ENCODE measurements around the gene KBTBD7. TPM values are rescaled to one million over a fixed set of nuclear protein-coding genes. Genes with fewer than 3 reads are reported as not detected.
A peak's percentile ranks its signal among the peaks of the same experiment; 100 is the strongest.

The KBTBD7 gene
- total and polyA plus RNA-seq, 2 of the 8 experiments (the other 6 are each of a cell fraction or from before 2014, with no cell fraction given) = 10.2 to 17.4 TPM

DNA sequence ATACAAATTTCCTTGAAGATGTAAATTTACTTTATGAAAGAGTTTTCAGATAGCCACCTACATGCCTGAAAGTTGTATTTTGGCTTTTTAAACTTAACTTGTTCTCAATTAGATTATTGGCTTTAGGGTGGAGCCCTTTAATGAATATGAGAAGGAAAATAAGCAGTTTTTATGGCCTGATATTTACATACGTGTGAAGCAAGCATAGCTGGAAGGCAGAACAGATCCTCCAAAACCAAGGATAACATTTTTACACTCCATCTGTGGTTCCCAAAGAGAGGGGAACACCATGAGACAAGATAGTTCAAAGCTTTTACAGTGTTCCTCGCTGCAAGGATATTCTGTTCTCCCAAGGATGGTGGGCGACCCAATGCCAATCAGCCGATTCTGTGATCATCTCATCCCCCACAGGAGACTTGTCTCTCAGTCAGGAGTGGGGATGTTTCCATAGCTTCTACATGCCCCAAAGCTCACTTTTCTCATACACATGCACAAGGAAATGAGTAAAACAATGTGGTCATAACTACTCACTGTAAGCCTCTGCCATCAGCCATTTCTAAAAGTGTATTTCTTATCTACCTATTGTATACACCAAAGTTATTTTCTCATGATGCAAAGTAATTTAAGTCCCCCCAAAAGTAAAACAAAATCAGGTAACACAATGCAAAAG lies 37.2 kb downstream of the KBTBD7 start:
- peaks cover 1 to 18% (median 4%) of the 10 kb centered on the region in 4 experiments; a peak in 4 of 7 replicates for H3K4me1 ChIP-seq (replicated peaks in 1 of 4; ENCODE audit: control insufficient read depth in 3 of 4, insufficient read depth in 4 of 4, low read length in 3 of 4)
- TF ChIP-seq SP2 (IDR thresholded peaks at IDR 0.05; ENCODE audit: low read length) = no peak
- CTCF ChIA-PET (ENCODE audit: partially characterized antibody) = interaction anchor here (0.6 to 2.1 kb wide), 2 partner anchors 65 to 82 kb away, joined by 3 to 5 read pairs; no protein-coding TSS in a partner anchor

More for the DNA sequence above, 37.2 kb downstream of the KBTBD7 start:
- H3K14ac ChIP-seq (ENCODE audit: insufficient read length) = no peak overlapping the region
- H2BK120ac ChIP-seq (replicated peaks; ENCODE audit: low read depth, low read length) = peak overlapping the region; percentile 67
- H3K36me3 ChIP-seq (ENCODE audit: control insufficient read depth in 2 of 4, insufficient read depth in 4 of 4, low read length in 3 of 4) = no peaks in the 10 kb centered on the region; a peak in 2 of 8 replicates
- no peak overlapping the region for H3K23ac ChIP-seq (ENCODE audit: insufficient read length)
- peak overlapping the region; percentile 20; the same call in 1 of the 2 replicates for H2BK12ac ChIP-seq (ENCODE audit: low read depth, low read length)
- H3K4me3 ChIP-seq (ENCODE audit: extremely low read depth in 1 of 4, insufficient read depth in 2 of 4, low read depth in 3 of 4, low read length in 4 of 4) = no peak overlapping the region
- peak overlapping the region; percentile 87; the same call in 1 of the 2 replicates for H2BK20ac ChIP-seq (ENCODE audit: low read length)
- DNase-seq (ENCODE audit: low read depth in 1 of 2, low spot score in 2 of 2) (no peak), FAIRE-seq (no peak)
- 91% methylated on average over 4 of the region's 4 CpGs; no CpG with 5 or more reads in 1 of the 2 experiments for WGBS, 2 experiments (ENCODE audit: extremely low coverage in 1 of 2, insufficient coverage in 1 of 2, insufficient read length in 1 of 2, insufficient replicate concordance in 2 of 2, low coverage in 1 of 2, low lambda C conversion rate in 2 of 2, missing lambda C conversion rate in 1 of 2)
- no peak overlapping the region for H4K8ac ChIP-seq (ENCODE audit: extremely low read depth, insufficient read depth, low read length)
- H2AK5ac ChIP-seq (ENCODE audit: low read depth, low read length) = no peak overlapping the region; the same call in 1 of the 2 replicates
- no peak overlapping the region for H3K9ac ChIP-seq (replicated peaks in 1 of 4; ENCODE audit: extremely low read depth in 1 of 4, low read depth in 3 of 4, low read length in 3 of 4)
- H3K4me2 ChIP-seq (ENCODE audit: insufficient read depth in 1 of 2, low read depth in 2 of 2, low read length in 2 of 2) = no peak overlapping the region
- H3K79me1 ChIP-seq (ENCODE audit: low read depth, low read length) = no peaks in the 10 kb centered on the region
- no peaks in the 10 kb centered on the region for H3K79me2 ChIP-seq (ENCODE audit: control insufficient read depth in 1 of 2, insufficient read depth in 2 of 2, low read length in 2 of 2)
- H4K20me1 ChIP-seq (replicated peaks in 1 of 2; ENCODE audit: control insufficient read depth in 1 of 2, insufficient read depth in 2 of 2, low read length in 2 of 2) = no peaks in the 10 kb centered on the region
- H3K23me2 ChIP-seq (ENCODE audit: low read depth, low read length) = no peaks in the 10 kb centered on the region
- POLR2A ChIA-PET (ENCODE audit: partially characterized antibody) = no interaction called here
- H2AFZ ChIP-seq (ENCODE audit: low read length) = no peak overlapping the region
- no peak overlapping the region for H3K27ac ChIP-seq (ENCODE audit: low read depth, low read length)
- peak overlapping the region; percentile 1; the same call in 1 of the 2 replicates for H2BK15ac ChIP-seq (ENCODE audit: low read length)
- H3K18ac ChIP-seq (ENCODE audit: extremely low read depth, low read length) = peak overlapping the region; percentile 12
- H3K56ac ChIP-seq (replicated peaks; ENCODE audit: insufficient read length, low read depth, low read length) = no peak overlapping the region
- H3K4ac ChIP-seq (replicated peaks; ENCODE audit: insufficient read length, low read depth, low read length) = peak overlapping the region; percentile 66
- H3K27me3 ChIP-seq (replicated peaks in 1 of 4; ENCODE audit: control insufficient read depth in 3 of 4, extremely low read depth in 1 of 4, insufficient read depth in 3 of 4, low read length in 3 of 4) = no peaks in the 10 kb centered on the region
- peaks cover 0 to 2% of the 10 kb centered on the region in 2 experiments; a peak in 1 of 4 replicates for H3K9me3 ChIP-seq (ENCODE audit: insufficient read depth in 2 of 2, low read depth in 1 of 2, low read length in 1 of 2)
- H2BK5ac ChIP-seq (ENCODE audit: low read depth, low read length) = no peak overlapping the region
- peak overlapping the region; percentile 57 for H4K91ac ChIP-seq (replicated peaks; ENCODE audit: insufficient read length, low read length)
- H4K5ac ChIP-seq (ENCODE audit: insufficient read length, low read depth, low read length) = no peak overlapping the region
